H9 (cell line): ENCODE results near the gene FAM53A. TPM values are rescaled to one million over a fixed set of nuclear protein-coding genes. Genes with fewer than 3 reads are reported as not detected.

ENCODE experiments used
- DNase-seq: peaks from one replicate; pipeline ENCODE4 v3.0.0-alpha.2; 2017
- H2AFZ ChIP-seq: one replicate; pipeline ENCODE4 v1.6.1; 2013; ENCODE audit warnings: mild to moderate bottlenecking, low read length, control low read depth, moderate library complexity
- H2AK5ac ChIP-seq: 2 replicates; pipeline ENCODE4 v1.6.1; 2013; ENCODE audit warnings: low read length, control low read depth, mixed read lengths; ENCODE audit not compliant: insufficient read length
- H2BK120ac ChIP-seq: one replicate; pipeline ENCODE4 v1.6.1; 2013; ENCODE audit warnings: low read depth, mild to moderate bottlenecking, low read length, control low read depth, inconsistent platforms; ENCODE audit not compliant: poor library complexity, severe bottlenecking
- H2BK12ac ChIP-seq: 2 replicates; pipeline ENCODE4 v1.6.1; 2013; ENCODE audit warnings: low read length, control low read depth, mixed read lengths, low read depth; ENCODE audit not compliant: insufficient read length
- H2BK15ac ChIP-seq: 2 replicates; pipeline ENCODE4 v1.6.1; 2013; ENCODE audit warnings: low read depth, low read length, control low read depth
- H2BK20ac ChIP-seq: one replicate; pipeline ENCODE4 v1.6.1; 2013; ENCODE audit warnings: low read depth, mild to moderate bottlenecking, low read length, control low read depth, inconsistent platforms; ENCODE audit not compliant: poor library complexity, severe bottlenecking
- H2BK5ac ChIP-seq: 2 replicates; pipeline ENCODE4 v1.6.1; 2013; ENCODE audit warnings: low read length, control low read depth, mixed read lengths; ENCODE audit not compliant: insufficient read length
- H3K14ac ChIP-seq: 2 replicates; pipeline ENCODE4 v1.6.1; 2013; ENCODE audit warnings: low read length, control low read depth; ENCODE audit not compliant: insufficient read depth
- H3K18ac ChIP-seq: 2 replicates; pipeline ENCODE4 v1.6.1; 2013; ENCODE audit warnings: low read depth, mild to moderate bottlenecking, mixed read lengths, low read length, control low read depth; ENCODE audit not compliant: insufficient read length
- H3K23ac ChIP-seq: 2 replicates; pipeline ENCODE4 v1.6.1; 2013; ENCODE audit warnings: low read length, control low read depth, mixed read lengths, low read depth; ENCODE audit not compliant: insufficient read length
- H3K23me2 ChIP-seq: 2 replicates; pipeline ENCODE4 v1.6.1; 2013; ENCODE audit warnings: low read depth, mild to moderate bottlenecking, mixed read lengths, low read length, control low read depth; ENCODE audit not compliant: insufficient read length, poor library complexity, severe bottlenecking
- H3K27ac ChIP-seq: 2 replicates; pipeline ENCODE4 v1.5.1; 2013; ENCODE audit warnings: low read length, control low read depth, mixed read lengths, low read depth; ENCODE audit not compliant: insufficient read length
- H3K27me3 ChIP-seq: 2 replicates; pipeline ENCODE4 v1.6.1; 2013; ENCODE audit warnings: low read length, control low read depth, inconsistent platforms; ENCODE audit not compliant: insufficient read depth
- H3K4ac ChIP-seq: 2 replicates; pipeline ENCODE4 v1.6.1; 2013; ENCODE audit warnings: low read depth, mild to moderate bottlenecking, control low read depth, inconsistent platforms, low read length, moderate library complexity
- H3K4me1 ChIP-seq: 2 replicates; pipeline ENCODE4 v1.6.1; 2013; ENCODE audit warnings: low read length, control low read depth, inconsistent platforms; ENCODE audit not compliant: insufficient read depth
- H3K4me2 ChIP-seq: 2 replicates; pipeline ENCODE4 v1.6.1; 2013; ENCODE audit warnings: low read length, control low read depth, mixed read lengths; ENCODE audit not compliant: insufficient read length, insufficient read depth
- H3K56ac ChIP-seq: 2 replicates; pipeline ENCODE4 v1.6.1; 2013; ENCODE audit warnings: low read depth, mild to moderate bottlenecking, mixed read lengths, low read length, control low read depth; ENCODE audit not compliant: insufficient read length
- H3K79me1 ChIP-seq: 2 replicates; pipeline ENCODE4 v1.6.1; 2013; ENCODE audit warnings: low read depth, mild to moderate bottlenecking, moderate library complexity, low read length, control low read depth, inconsistent platforms; ENCODE audit not compliant: insufficient read depth, poor library complexity, severe bottlenecking
- H3K79me2 ChIP-seq: 2 replicates; pipeline ENCODE4 v1.6.1; 2013; ENCODE audit warnings: low read length, control low read depth, inconsistent platforms; ENCODE audit not compliant: insufficient read depth
- H3K9ac ChIP-seq: 2 replicates; pipeline ENCODE4 v1.6.1; 2013; ENCODE audit warnings: low read length, control low read depth, mixed read lengths; ENCODE audit not compliant: insufficient read length; ENCODE audit errors: extremely low read depth
- H3K9me3 ChIP-seq: one replicate; pipeline ENCODE4 v1.6.1; 2013; ENCODE audit warnings: low read depth, low read length, inconsistent platforms; ENCODE audit not compliant: control insufficient read depth
- H3T11ph ChIP-seq: one replicate; pipeline ENCODE4 v1.6.1; 2013; ENCODE audit warnings: mild to moderate bottlenecking, low read length, control low read depth, inconsistent platforms
- H4K20me1 ChIP-seq: one replicate; pipeline ENCODE4 v1.6.1; 2013; ENCODE audit not compliant: control insufficient read depth, insufficient read length, insufficient read depth
- H4K5ac ChIP-seq: 2 replicates; pipeline ENCODE4 v1.6.1; 2013; ENCODE audit warnings: low read depth, mild to moderate bottlenecking, mixed read lengths, low read length, control low read depth; ENCODE audit not compliant: insufficient read length
- H4K8ac ChIP-seq: replicated peaks from 2 replicates; pipeline ENCODE4 v1.6.1; 2013; ENCODE audit warnings: low read length, control low read depth, mixed read lengths, low read depth; ENCODE audit not compliant: insufficient read length
- H4K91ac ChIP-seq: 2 replicates; pipeline ENCODE4 v1.6.1; 2013; ENCODE audit warnings: low read depth, mild to moderate bottlenecking, moderate library complexity, mixed read lengths, low read length, control low read depth; ENCODE audit not compliant: insufficient read length
- H3K27ac Mint-ChIP-seq, 3 experiments: 2 replicates in 2 of 3; 3 replicates in 1 of 3; pipeline ENCODE4 v1.8.0; 2020 to 2021; ENCODE audit warnings: mixed read lengths in 3 of 3, mild to moderate bottlenecking in 1 of 3, moderate library complexity in 1 of 3
- H3K27me3 Mint-ChIP-seq: 2 replicates; pipeline ENCODE4 v1.8.0; 2021; ENCODE audit warnings: low read depth, mild to moderate bottlenecking, moderate library complexity, mixed read lengths
- H3K36me3 Mint-ChIP-seq, 3 experiments: 2 replicates in 2 of 3; 3 replicates in 1 of 3; pipeline ENCODE4 v1.8.0; 2020 to 2021; ENCODE audit warnings: low read depth in 3 of 3, mixed read lengths in 3 of 3; ENCODE audit not compliant: insufficient read depth in 1 of 3
- H3K4me1 Mint-ChIP-seq, 2 experiments: 2 replicates each; pipeline ENCODE4 v1.8.0; 2020; ENCODE audit warnings: mixed read lengths in 2 of 2
- H3K4me3 Mint-ChIP-seq, 2 experiments: 2 replicates in 1 of 2; 3 replicates in 1 of 2; pipeline ENCODE4 v1.8.0; 2020 to 2021; ENCODE audit warnings: mild to moderate bottlenecking in 2 of 2, mixed read lengths in 2 of 2, moderate library complexity in 1 of 2
- H3K9me3 Mint-ChIP-seq, 2 experiments: 2 replicates in 1 of 2; 3 replicates in 1 of 2; pipeline ENCODE4 v1.8.0; 2020; ENCODE audit warnings: mild to moderate bottlenecking in 2 of 2, mixed read lengths in 2 of 2, moderate library complexity in 1 of 2
- CTCF ChIP-seq: fragments of 200-600 bp; sonication (generic); conservative IDR thresholded peaks from 3 replicates; pipeline ENCODE4 v1.8.0; 2021; ENCODE audit warnings: antibody characterized with exemption, mild to moderate bottlenecking
- WGBS: extraction: QIAGEN DNeasy Blood & Tissue Kit; methylation state at CpG from one replicate; pipeline ENCODE4 v1.1.7; 2013; ENCODE audit warnings: missing lambda C conversion rate, low lambda C conversion rate, mixed read lengths; ENCODE audit not compliant: insufficient read length; ENCODE audit errors: extremely low coverage; 5-methylcytosine and 5-hydroxymethylcytosine counted together
- total RNA-seq: library from RNA; stranded (reverse); gene quantifications from 2 replicates; pipeline ENCODE4 v1.2.1, GENCODE V29; 2021

FAM53A gene
- total RNA-seq, 1 experiment from 2014 or later = 2.4 TPM

DNA sequence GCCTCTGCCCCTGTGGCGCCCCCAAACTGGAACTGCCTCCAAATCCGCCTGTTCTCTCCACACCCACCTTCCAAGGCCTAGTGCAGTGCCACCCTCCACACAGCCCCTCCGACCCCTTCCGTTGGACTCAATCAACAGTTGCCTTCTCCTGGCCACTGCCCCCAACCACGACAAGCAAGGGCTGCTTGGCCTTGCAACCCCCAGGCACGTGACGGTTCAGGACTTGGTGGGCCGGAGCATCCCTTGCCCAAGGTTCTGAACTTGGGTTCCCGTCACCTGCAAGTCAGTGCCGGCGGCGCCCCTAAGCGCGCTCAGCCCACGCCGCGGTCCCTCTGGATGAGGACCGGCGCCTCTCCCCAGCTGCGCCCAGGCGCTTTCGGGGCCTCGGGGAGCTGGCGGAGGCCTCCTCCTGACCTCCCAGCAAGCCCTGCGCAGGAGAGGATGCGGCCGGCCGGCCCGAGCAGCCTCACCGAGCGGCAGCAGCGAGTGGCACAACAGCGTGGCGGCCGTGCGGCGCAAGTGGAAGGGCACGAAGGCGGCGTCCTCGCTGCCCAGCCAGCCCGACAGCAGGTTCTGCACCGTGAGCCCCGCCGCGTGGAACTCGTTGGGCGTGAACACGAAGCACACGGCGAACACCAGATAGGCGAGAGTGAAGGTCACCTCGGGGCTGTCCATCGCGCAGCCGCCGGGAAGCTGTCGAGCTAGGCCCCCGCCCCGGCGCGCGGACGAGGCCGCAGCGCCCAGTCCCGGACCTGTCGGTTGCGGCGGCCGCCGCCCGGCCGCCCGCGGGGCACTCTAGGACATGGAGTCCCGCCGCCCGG lies 36.3 kb upstream of the FAM53A start:
- Histone ChIP-seq H3K27me3 (no peaks in the 10 kb centered on the region), H2BK5ac (no peak overlapping the region), H3K4ac (no peak overlapping the region), H3K56ac (no peak overlapping the region), H3K23me2 (peaks cover 18% of the 10 kb centered on the region), H4K5ac (no peak overlapping the region), H3K9ac (peak overlapping the region; percentile 65), H3K79me2 (peaks cover 20% of the 10 kb centered on the region; the same call in 1 of the 2 replicates), H2BK120ac (no peak overlapping the region), H4K91ac (no peak overlapping the region), H2BK20ac (no peak overlapping the region), H3K79me1 (peaks cover 18% of the 10 kb centered on the region), H3K14ac (peak overlapping the region; percentile 42), H4K20me1 (no peaks in the 10 kb centered on the region), H2AFZ (no peak overlapping the region), H3K4me2 (peak overlapping the region; percentile 80), H3T11ph (no peak overlapping the region), H2BK12ac (no peak overlapping the region), H3K4me1 (no peaks in the 10 kb centered on the region), H2AK5ac (no peak overlapping the region), H3K27ac (no peak overlapping the region), H4K8ac (no peak overlapping the region), H3K9me3 (no peaks in the 10 kb centered on the region), H3K23ac (no peak overlapping the region), H3K18ac (peak overlapping the region; percentile 90), H2BK15ac (no peak overlapping the region)
- Mint-ChIP-seq H3K9me3 (no peaks in the 10 kb centered on the region), H3K36me3 (peaks cover 26 to 49% (median 43%) of the 10 kb centered on the region in 3 experiments), H3K4me1 (peaks cover 22 to 28% of the 10 kb centered on the region in 2 experiments), H3K27me3 (no peaks in the 10 kb centered on the region; the same call in 1 of the 2 replicates), H3K27ac (peak overlapping the region in 2 of 3 experiments; percentile 92 to 93; a peak in 4 of 7 replicates), H3K4me3 (peak overlapping the region; percentile 86)
- no CpG with 5 or more reads among the region's 79 CpGs for WGBS
- TF ChIP-seq CTCF = no peak
- peak; percentile 54 for DNase-seq
